ENCODE measurements around the gene AGR3.

Gene AGR3

GRCh38 chr7:16916738-16917137 is 35.0 kb upstream of the AGR3 start:
- Histone ChIP-seq H3K4me1 (ENCODE audit: control insufficient read depth, insufficient read depth, low read length, unreplicated experiment) (peaks cover 30% of the 10 kb centered on the region), H3K4me3 (ENCODE audit: low read depth, low read length) (0 out of 2 replicates have a peak overlapping the region, but pooled peaks have one; percentile 26), H3K27ac (ENCODE audit: low read depth, low read length) (no peak overlapping the region), H3K36me3 (ENCODE audit: insufficient read depth, low read length) (no peaks in the 10 kb centered on the region), H3K79me2 (ENCODE audit: control insufficient read depth, insufficient read depth, low read length, unreplicated experiment) (no peaks in the 10 kb centered on the region), H2AFZ (ENCODE audit: low read length, unreplicated experiment) (no peak overlapping the region), H3K27me3 (ENCODE audit: insufficient read depth, low read length) (no peaks in the 10 kb centered on the region)

DNA sequence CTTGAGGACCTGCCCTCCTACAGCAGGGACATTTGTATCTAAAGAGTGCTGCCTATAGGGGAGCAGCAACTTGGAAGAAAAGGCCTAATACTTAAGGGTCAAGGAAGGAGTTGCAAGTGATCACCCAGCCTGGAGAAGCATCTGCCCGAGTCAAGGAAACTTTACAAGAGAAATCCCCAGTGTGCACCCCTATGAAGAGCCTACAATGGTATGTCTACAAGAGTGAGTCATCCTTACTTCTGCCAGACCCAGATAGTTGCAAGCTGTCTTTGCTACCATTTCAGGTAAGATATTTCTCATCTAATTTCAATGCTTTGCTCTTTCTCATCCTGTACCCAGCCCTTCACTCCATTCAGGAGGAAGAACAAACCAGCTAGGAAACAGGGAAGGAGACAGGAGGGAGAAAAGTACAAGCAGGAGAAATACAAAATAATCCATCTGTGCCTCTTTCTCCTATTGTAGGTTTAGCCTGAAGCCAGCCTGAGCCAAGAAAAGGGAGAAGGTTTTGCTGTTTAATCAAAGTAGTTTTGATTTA is 34.4 kb upstream of the AGR3 start:
- no peaks in the 10 kb centered on the region for H3K79me2 ChIP-seq (ENCODE audit: control insufficient read depth, insufficient read depth, low read length, unreplicated experiment)
- H3K27ac ChIP-seq (ENCODE audit: low read depth, low read length): peak overlapping the region; percentile 68
- H3K36me3 ChIP-seq (ENCODE audit: insufficient read depth, low read length): no peaks in the 10 kb centered on the region
- no peaks in the 10 kb centered on the region for H3K27me3 ChIP-seq (ENCODE audit: insufficient read depth, low read length)
- peak overlapping the region; percentile 72 for H2AFZ ChIP-seq (ENCODE audit: low read length, unreplicated experiment)
- peak overlapping the region; percentile 58 for H3K4me3 ChIP-seq (ENCODE audit: low read depth, low read length)
- peaks cover 26% of the 10 kb centered on the region for H3K4me1 ChIP-seq (ENCODE audit: control insufficient read depth, insufficient read depth, low read length, unreplicated experiment)

DNA sequence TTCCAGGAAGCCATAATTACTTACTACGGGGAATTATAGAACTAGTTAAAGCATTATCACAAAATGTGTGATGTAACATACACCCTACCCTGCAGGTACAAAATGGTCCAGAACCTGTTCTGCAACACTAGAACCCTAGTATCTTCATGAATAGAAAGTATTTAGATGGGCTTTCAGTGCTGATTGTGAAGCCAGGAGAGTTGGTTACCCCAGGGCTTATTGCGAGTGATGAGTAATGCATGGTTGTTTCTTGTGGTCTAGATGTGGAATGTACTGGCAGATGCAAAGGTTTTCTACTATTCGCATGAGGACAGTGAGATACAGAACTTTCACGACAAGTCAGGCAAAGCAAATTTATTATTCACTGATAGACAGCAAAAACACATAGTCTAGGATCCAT is 33.6 kb upstream of the AGR3 start:
- Histone ChIP-seq H3K4me1 (ENCODE audit: control insufficient read depth, insufficient read depth, low read length, unreplicated experiment) (peaks cover 26% of the 10 kb centered on the region), H3K36me3 (ENCODE audit: insufficient read depth, low read length) (no peaks in the 10 kb centered on the region), H3K4me3 (ENCODE audit: low read depth, low read length) (peak overlapping the region; percentile 58), H2AFZ (ENCODE audit: low read length, unreplicated experiment) (no peak overlapping the region), H3K79me2 (ENCODE audit: control insufficient read depth, insufficient read depth, low read length, unreplicated experiment) (no peaks in the 10 kb centered on the region), H3K27me3 (ENCODE audit: insufficient read depth, low read length) (no peaks in the 10 kb centered on the region), H3K27ac (ENCODE audit: low read depth, low read length) (peak overlapping the region; percentile 68)

DNA sequence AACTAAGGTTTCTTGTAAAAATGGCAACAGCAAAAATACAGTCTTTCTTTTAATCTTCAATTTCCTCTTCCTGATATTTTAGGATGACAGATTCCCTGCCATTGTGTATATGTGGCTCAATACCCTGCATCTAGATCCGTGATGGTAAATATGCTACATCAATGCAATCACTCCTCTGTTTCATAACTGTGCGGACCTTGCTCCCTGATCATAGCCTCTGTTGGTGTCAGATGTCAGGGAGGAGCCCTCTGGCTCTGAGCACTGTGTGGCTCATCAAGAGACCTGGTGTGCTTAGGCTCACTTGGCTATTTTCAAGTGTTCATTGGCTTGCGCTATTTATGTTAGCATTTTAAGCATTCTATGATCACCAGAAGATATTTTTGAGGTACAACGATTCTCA is 33.0 kb upstream of the AGR3 start:
- peaks cover 26% of the 10 kb centered on the region for H3K4me1 ChIP-seq (ENCODE audit: control insufficient read depth, insufficient read depth, low read length, unreplicated experiment)
- no peak overlapping the region for H2AFZ ChIP-seq (ENCODE audit: low read length, unreplicated experiment)
- no peaks in the 10 kb centered on the region for H3K79me2 ChIP-seq (ENCODE audit: control insufficient read depth, insufficient read depth, low read length, unreplicated experiment)
- H3K4me3 ChIP-seq (ENCODE audit: low read depth, low read length): no peak overlapping the region
- no peaks in the 10 kb centered on the region for H3K36me3 ChIP-seq (ENCODE audit: insufficient read depth, low read length)
- no peak overlapping the region for H3K27ac ChIP-seq (ENCODE audit: low read depth, low read length)
- no peaks in the 10 kb centered on the region for H3K27me3 ChIP-seq (ENCODE audit: insufficient read depth, low read length)

DNA sequence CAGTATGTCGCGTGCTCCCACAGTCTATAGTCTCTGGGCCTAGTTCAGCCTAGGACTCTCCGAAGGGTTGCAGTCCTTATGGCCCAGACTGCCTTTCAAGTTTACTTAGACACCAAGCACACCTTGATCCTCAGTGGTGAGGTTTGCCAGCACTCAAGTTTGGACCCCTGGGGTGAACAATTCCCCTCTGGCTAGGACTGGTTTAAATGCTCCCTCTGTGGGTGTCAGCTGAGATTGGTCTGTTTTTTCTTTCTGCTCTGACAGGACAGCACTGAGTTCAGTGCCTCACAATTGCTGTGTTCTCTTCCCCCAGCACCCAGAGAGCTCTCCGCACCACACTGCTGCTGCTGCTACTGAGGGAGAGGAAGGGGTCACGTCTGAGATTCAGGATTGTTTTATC is 31.9 kb upstream of the AGR3 start:
- H3K4me1 ChIP-seq (ENCODE audit: control insufficient read depth, insufficient read depth, low read length, unreplicated experiment): peaks cover 25% of the 10 kb centered on the region
- no peaks in the 10 kb centered on the region for H3K36me3 ChIP-seq (ENCODE audit: insufficient read depth, low read length)
- H3K27me3 ChIP-seq (ENCODE audit: insufficient read depth, low read length): no peaks in the 10 kb centered on the region
- no peak overlapping the region for H2AFZ ChIP-seq (ENCODE audit: low read length, unreplicated experiment)
- H3K27ac ChIP-seq (ENCODE audit: low read depth, low read length): no peak overlapping the region
- H3K79me2 ChIP-seq (ENCODE audit: control insufficient read depth, insufficient read depth, low read length, unreplicated experiment): no peaks in the 10 kb centered on the region
- no peak overlapping the region for H3K4me3 ChIP-seq (ENCODE audit: low read depth, low read length)

DNA sequence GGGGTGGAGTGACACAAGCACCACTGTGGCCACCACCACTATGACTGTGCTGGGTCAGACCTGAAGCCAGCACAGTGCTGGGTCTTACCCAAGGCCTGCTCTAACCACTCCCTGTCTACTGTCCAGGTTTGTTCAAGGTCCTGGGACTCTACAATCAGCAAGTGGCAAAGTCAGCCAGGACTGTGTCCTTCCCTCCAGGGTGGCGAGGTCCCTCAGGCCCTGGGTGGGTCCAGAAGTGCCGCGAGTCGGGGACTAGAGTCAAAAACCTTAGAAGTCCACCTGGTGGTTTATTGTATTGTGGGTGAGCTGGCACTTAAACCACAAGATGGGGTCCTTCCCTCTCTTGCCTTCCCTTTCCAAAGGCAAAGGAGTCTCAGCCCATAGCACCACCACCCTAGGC is 30.8 kb upstream of the AGR3 start:
- no peak overlapping the region for H2AFZ ChIP-seq (ENCODE audit: low read length, unreplicated experiment)

DNA sequence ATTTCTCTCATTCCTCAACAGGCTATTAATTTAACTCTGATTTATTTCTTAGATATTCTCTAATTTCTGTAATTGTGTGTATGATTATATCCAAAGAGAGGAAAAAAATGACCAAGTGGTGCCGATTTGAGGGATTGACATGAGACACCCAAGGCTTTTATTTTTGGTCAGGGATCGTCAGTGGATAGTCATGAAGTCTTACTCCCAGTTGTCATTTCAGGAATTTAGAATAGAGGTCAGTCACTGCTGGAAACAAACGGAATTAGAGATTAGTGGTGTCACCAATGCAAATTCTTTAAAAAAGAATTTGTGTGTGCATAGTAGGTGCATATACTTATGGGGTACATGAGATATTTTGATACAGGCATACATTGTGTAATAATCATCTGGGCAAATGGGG is 26.8 kb upstream of the AGR3 start:
- H3K27me3 ChIP-seq (ENCODE audit: insufficient read depth, low read length): no peaks in the 10 kb centered on the region
- peaks cover 7% of the 10 kb centered on the region for H3K4me1 ChIP-seq (ENCODE audit: control insufficient read depth, insufficient read depth, low read length, unreplicated experiment)
- no peak overlapping the region for H2AFZ ChIP-seq (ENCODE audit: low read length, unreplicated experiment)
- H3K79me2 ChIP-seq (ENCODE audit: control insufficient read depth, insufficient read depth, low read length, unreplicated experiment): no peaks in the 10 kb centered on the region
- no peaks in the 10 kb centered on the region for H3K36me3 ChIP-seq (ENCODE audit: insufficient read depth, low read length)
- H3K4me3 ChIP-seq (ENCODE audit: low read depth, low read length): no peak overlapping the region
- H3K27ac ChIP-seq (ENCODE audit: low read depth, low read length): no peak overlapping the region

More for the DNA sequence above, 30.8 kb upstream of the AGR3 start:
- H3K79me2 ChIP-seq (ENCODE audit: control insufficient read depth, insufficient read depth, low read length, unreplicated experiment): no peaks in the 10 kb centered on the region
- no peaks in the 10 kb centered on the region for H3K36me3 ChIP-seq (ENCODE audit: insufficient read depth, low read length)
- peaks cover 22% of the 10 kb centered on the region for H3K4me1 ChIP-seq (ENCODE audit: control insufficient read depth, insufficient read depth, low read length, unreplicated experiment)
- no peak overlapping the region for H3K4me3 ChIP-seq (ENCODE audit: low read depth, low read length)
- no peak overlapping the region for H3K27ac ChIP-seq (ENCODE audit: low read depth, low read length)
- H3K27me3 ChIP-seq (ENCODE audit: insufficient read depth, low read length): no peaks in the 10 kb centered on the region

DNA sequence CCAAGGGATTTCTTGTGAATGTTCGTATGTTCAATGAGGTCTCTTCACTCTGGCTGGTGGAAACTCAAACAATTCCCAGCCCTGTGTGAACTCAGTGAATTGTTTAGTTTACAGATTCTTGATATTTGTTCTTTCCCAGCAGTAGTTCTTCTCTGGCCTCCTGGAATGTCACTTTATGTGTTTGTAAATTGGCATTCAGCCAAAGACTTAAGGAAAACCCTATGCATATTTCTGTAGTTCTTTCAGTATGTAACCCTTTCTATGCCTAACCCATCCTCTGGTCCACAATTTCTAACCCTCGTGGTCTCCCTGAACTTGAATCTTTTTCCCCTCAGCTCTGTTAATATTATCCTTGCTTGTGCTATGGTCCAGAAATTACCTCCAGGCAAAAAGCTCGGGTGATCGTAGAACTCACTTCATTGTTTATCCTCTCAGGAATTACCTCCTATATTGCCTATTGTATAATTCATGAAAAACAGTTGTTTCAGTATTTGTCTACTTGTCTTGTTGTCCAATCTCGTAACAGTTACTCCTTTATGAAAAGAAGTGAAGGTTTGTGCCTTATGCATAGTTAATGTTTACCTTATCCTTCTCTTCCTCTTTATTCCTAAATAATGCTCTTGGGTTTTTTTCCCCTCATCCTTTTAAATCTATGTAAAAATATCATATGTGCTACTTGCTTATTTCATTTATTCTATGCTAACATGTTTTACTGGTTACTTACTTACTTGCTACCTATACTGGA is 23.7 kb upstream of the AGR3 start:
- Histone ChIP-seq H3K27ac (ENCODE audit: low read depth, low read length) (no peak overlapping the region), H2AFZ (ENCODE audit: low read length, unreplicated experiment) (no peak overlapping the region)

DNA sequence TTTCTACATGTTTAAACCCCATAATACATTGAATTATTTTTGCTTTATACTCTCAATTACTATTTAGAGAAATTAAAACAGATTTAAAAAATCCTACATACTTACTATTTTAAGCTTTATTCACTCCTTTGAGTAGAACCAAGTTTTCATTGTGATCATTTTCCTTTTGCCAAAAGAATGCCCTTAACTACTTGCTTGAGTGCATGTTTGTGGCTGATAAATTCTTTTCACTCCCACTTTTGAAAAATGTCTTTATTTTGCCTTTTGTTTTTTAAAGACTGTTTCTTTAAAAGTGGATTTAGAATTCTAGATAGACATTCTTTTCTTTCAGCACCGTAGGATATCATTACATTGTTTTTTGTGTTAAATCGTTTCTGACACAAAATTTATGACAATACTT is 22.3 kb upstream of the AGR3 start:
- Histone ChIP-seq H3K4me3 (ENCODE audit: low read depth, low read length) (no peak overlapping the region), H3K27ac (ENCODE audit: low read depth, low read length) (no peak overlapping the region), H3K27me3 (ENCODE audit: insufficient read depth, low read length) (no peaks in the 10 kb centered on the region), H3K79me2 (ENCODE audit: control insufficient read depth, insufficient read depth, low read length, unreplicated experiment) (no peaks in the 10 kb centered on the region), H3K4me1 (ENCODE audit: control insufficient read depth, insufficient read depth, low read length, unreplicated experiment) (peaks cover 7% of the 10 kb centered on the region), H3K36me3 (ENCODE audit: insufficient read depth, low read length) (no peaks in the 10 kb centered on the region), H2AFZ (ENCODE audit: low read length, unreplicated experiment) (no peak overlapping the region)

More for the DNA sequence above, 23.7 kb upstream of the AGR3 start:
- Histone ChIP-seq H3K79me2 (ENCODE audit: control insufficient read depth, insufficient read depth, low read length, unreplicated experiment) (no peaks in the 10 kb centered on the region), H3K4me1 (ENCODE audit: control insufficient read depth, insufficient read depth, low read length, unreplicated experiment) (peaks cover 7% of the 10 kb centered on the region), H3K27me3 (ENCODE audit: insufficient read depth, low read length) (no peaks in the 10 kb centered on the region), H3K4me3 (ENCODE audit: low read depth, low read length) (no peak overlapping the region), H3K36me3 (ENCODE audit: insufficient read depth, low read length) (no peaks in the 10 kb centered on the region)

- Histone ChIP-seq H2AFZ (ENCODE audit: low read length, unreplicated experiment) (no peak overlapping the region), H3K79me2 (ENCODE audit: control insufficient read depth, insufficient read depth, low read length, unreplicated experiment) (no peaks in the 10 kb centered on the region), H3K4me1 (ENCODE audit: control insufficient read depth, insufficient read depth, low read length, unreplicated experiment) (peaks cover 3% of the 10 kb centered on the region), H3K27ac (ENCODE audit: low read depth, low read length) (no peak overlapping the region), H3K27me3 (ENCODE audit: insufficient read depth, low read length) (no peaks in the 10 kb centered on the region), H3K36me3 (ENCODE audit: insufficient read depth, low read length) (no peaks in the 10 kb centered on the region), H3K4me3 (ENCODE audit: low read depth, low read length) (no peak overlapping the region)
Observed at GRCh38 chr7:16900209-16900768, 18.5 kb upstream of the AGR3 start.

All from ACC112 (cell line).